K562 treated with DMSO at 1 percent for 12 hours (cell line): ENCODE data around the gene SPRR5. TPM values are rescaled to one million over a fixed set of nuclear protein-coding genes. Genes with fewer than 3 reads are reported as not detected.

Source experiments
- total RNA-seq: library from RNA; unstranded; fragments of 300-600 nt; gene quantifications from 2 replicates; pipeline ENCODE4 v1.2.3, GENCODE V29; 2022; ENCODE audit not compliant: insufficient read depth

The SPRR5 gene
- not detected in 2 replicates for total RNA-seq

GRCh38 chr1:152946651-152947256 is at the start of gene SPRR5:
TSS of gene SPRR5 (plus strand) at chr1:152947206. CDS start at chr1:152948555, 1,349 bp downstream.

DNA sequence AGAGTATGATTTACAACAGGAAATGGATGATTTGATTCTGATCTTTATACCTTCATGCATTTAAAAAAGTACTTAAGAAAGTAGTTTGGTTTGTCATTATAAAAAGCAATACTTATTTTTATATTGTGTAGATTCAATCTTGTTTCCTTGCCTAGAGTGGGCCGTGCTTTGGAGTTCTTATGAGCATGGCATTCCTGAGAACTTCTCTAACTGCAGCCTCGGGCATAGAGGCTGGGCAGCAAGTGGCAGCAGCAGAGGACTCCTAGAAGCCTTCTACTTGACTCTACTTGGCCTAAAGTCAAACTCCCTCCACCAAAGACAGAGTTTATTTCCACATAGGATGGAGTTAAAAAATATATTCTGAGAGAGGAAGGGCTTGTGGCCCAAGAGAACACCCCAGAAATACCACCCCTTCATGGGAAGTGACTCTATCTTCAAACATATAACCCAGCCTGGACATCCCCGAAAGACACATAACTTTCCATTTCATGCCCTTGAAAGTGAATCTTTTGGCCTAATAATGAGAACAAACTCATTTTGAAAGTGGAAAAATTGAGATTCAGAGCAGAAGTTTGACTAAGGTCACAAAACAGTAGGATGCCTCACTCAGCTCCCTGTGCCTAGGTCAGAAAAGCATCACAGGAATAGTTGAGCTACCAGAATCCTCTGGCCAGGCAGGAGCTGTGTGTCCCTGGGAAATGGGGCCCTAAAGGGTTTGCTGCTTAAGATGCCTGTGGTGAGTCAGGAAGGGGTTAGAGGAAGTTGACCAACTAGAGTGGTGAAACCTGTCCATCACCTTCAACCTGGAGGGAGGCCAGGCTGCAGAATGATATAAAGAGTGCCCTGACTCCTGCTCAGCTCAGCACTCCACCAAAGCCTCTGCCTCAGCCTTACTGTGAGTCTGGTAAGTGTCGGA is 39.1 kb upstream of the SPRR5 start, which contains the start of gene IVL:
TSS of gene IVL (plus strand) at position 861 of the 916 bp plus-strand sequence. CDS start 1,252 bp downstream, outside the sequence.

GRCh38 chr1:152970495-152970894 is 23.5 kb downstream of the SPRR5 start, which contains the start of gene SPRR4:
TSS of gene SPRR4 (plus strand) at chr1:152970648. CDS start at chr1:152971891, 1,243 bp downstream.

DNA sequence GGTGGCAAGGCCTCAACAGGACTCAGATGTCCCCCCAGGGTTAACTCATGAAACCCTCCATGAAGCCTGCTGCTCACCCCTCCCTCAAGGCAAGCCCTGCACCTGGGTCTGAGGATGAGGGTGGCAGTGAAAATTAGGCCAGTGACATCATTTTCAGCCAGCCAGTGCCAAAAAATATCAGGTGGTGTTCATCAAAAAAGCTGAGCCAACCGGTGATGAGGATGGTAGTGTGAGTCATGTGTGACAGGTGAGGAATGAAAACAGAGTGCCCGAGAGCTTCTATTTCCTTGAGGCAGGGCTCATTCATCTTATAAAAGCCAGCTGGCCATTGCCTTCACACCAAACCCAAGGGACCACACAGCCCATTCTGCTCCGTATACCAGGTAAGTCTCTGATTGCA is 36.7 kb downstream of the SPRR5 start, which contains the start of gene SPRR1A:
TSS of gene SPRR1A (plus strand) at position 339 of the 400 bp plus-strand sequence. CDS start 1,150 bp downstream, outside the sequence.

Other genes starting within 250 kb of the SPRR5 start
- gene LCE2A, start 248.9 kb upstream of the SPRR5 start, total RNA-seq, result not detected in 2 replicates
- not detected in 2 replicates for gene LCE4A, start 239.0 kb upstream of the SPRR5 start, total RNA-seq
- not detected in 2 replicates for gene KPRP, start 189.2 kb upstream of the SPRR5 start, total RNA-seq
- gene LCE1F, start 172.1 kb upstream of the SPRR5 start, total RNA-seq, result not detected in 2 replicates
- not detected in 2 replicates for gene LCE1E, start 160.9 kb upstream of the SPRR5 start, total RNA-seq
- not detected in 2 replicates for gene LCE1D, start 150.5 kb upstream of the SPRR5 start, total RNA-seq
- not detected in 2 replicates for gene LCE1C, start 140.6 kb upstream of the SPRR5 start, total RNA-seq
- not detected in 2 replicates for gene LCE1B, start 135.2 kb upstream of the SPRR5 start, total RNA-seq
- gene LCE1A, start 119.7 kb upstream of the SPRR5 start, total RNA-seq, result not detected in 2 replicates
- gene LCE6A, start 104.3 kb upstream of the SPRR5 start, total RNA-seq, result not detected in 2 replicates
- not detected in 2 replicates for gene LCE7A, start 87.2 kb upstream of the SPRR5 start, total RNA-seq
- not detected in 2 replicates for gene SMCP, start 68.9 kb upstream of the SPRR5 start, total RNA-seq
- gene IVL, start 38.7 kb upstream of the SPRR5 start, total RNA-seq, result not detected in 2 replicates
- gene SPRR4, start 23.4 kb downstream of the SPRR5 start, total RNA-seq, result not detected in 2 replicates
- gene SPRR1A, start 36.9 kb downstream of the SPRR5 start, total RNA-seq, result not detected in 2 replicates
- gene SPRR3, start 54.5 kb downstream of the SPRR5 start, total RNA-seq, result not detected in 2 replicates
- not detected in 2 replicates for gene SPRR1B, start 84.0 kb downstream of the SPRR5 start, total RNA-seq
- gene SPRR2D, start 93.9 kb downstream of the SPRR5 start, total RNA-seq, result 31.6 and 32.8 TPM in 2 replicates
- not detected in 2 replicates for gene SPRR2A, start 110.3 kb downstream of the SPRR5 start, total RNA-seq
- gene SPRR2B, start 124.4 kb downstream of the SPRR5 start, total RNA-seq, result not detected in 2 replicates
- gene SPRR2E, start 147.3 kb downstream of the SPRR5 start, total RNA-seq, result not detected in 2 replicates
- gene SPRR2F, start 166.3 kb downstream of the SPRR5 start, total RNA-seq, result not detected in 2 replicates
- gene SPRR2G, start 203.7 kb downstream of the SPRR5 start, total RNA-seq, result not detected in 2 replicates